ENCODE measurements around the gene LDB2.
"Not testable (repeated sequence)": the region's sequence is repeated elsewhere in the genome, so short reads cannot be mapped to it uniquely, and the experiment has no call there.

Gene LDB2

GRCh38 chr4:16591272-16591826 lies 307.1 kb downstream of the LDB2 start:
- DNase-seq, result no peak

GRCh38 chr4:16590797-16591196 lies 307.6 kb downstream of the LDB2 start:
- DNase-seq, result no peak

GRCh38 chr4:16588651-16589050 lies 309.8 kb downstream of the LDB2 start:
- no peak for DNase-seq

- no peak for DNase-seq
Observed at GRCh38 chr4:16588149-16588548, 310.3 kb downstream of the LDB2 start.

- DNase-seq, result no peak
Observed at GRCh38 chr4:16585053-16585452, 313.4 kb downstream of the LDB2 start.

GRCh38 chr4:16583764-16584163 lies 314.7 kb downstream of the LDB2 start:
- peak; percentile 58 for DNase-seq

GRCh38 chr4:16582526-16582925 lies 315.9 kb downstream of the LDB2 start:
- no peak for DNase-seq

- no peak for DNase-seq
Observed at GRCh38 chr4:16582036-16582435, 316.4 kb downstream of the LDB2 start.

- no peak for DNase-seq
Observed at GRCh38 chr4:16581117-16581516, 317.3 kb downstream of the LDB2 start.

GRCh38 chr4:16580514-16580913 lies 317.9 kb downstream of the LDB2 start:
- no peak for DNase-seq

- DNase-seq, result peak; percentile 30
Observed at GRCh38 chr4:16579866-16580265, 318.6 kb downstream of the LDB2 start.

GRCh38 chr4:16577177-16577576 lies 321.3 kb downstream of the LDB2 start:
- no peak for DNase-seq

- no peak for DNase-seq
Observed at GRCh38 chr4:16574981-16575380, 323.5 kb downstream of the LDB2 start.

GRCh38 chr4:16573739-16574138 lies 324.7 kb downstream of the LDB2 start:
- peak; percentile 35 for DNase-seq

GRCh38 chr4:16573206-16573605 lies 325.2 kb downstream of the LDB2 start:
- peak; percentile 25 for DNase-seq

GRCh38 chr4:16572631-16573030 lies 325.8 kb downstream of the LDB2 start:
- DNase-seq, result no peak

- DNase-seq, result no peak
Observed at GRCh38 chr4:16572161-16572560, 326.3 kb downstream of the LDB2 start.

- no peak for DNase-seq
Observed at GRCh38 chr4:16569790-16570189, 328.7 kb downstream of the LDB2 start.

- DNase-seq, result not testable (repeated sequence)
Observed at GRCh38 chr4:16557316-16557715, 341.1 kb downstream of the LDB2 start.

- DNase-seq, result no peak
Observed at GRCh38 chr4:16555156-16555555, 343.3 kb downstream of the LDB2 start.

GRCh38 chr4:16550531-16550930 lies 347.9 kb downstream of the LDB2 start:
- DNase-seq, result no peak

GRCh38 chr4:16545656-16546055 lies 352.8 kb downstream of the LDB2 start:
- no peak for DNase-seq

- DNase-seq, result no peak
Observed at GRCh38 chr4:16544869-16545268, 353.6 kb downstream of the LDB2 start.

- no peak for DNase-seq
Observed at GRCh38 chr4:16544251-16544721, 354.2 kb downstream of the LDB2 start.

GRCh38 chr4:16537926-16538325 lies 360.5 kb downstream of the LDB2 start:
- no peak for DNase-seq
